ENCODE data around the gene SH2D1B.

SH2D1B gene

DNA sequence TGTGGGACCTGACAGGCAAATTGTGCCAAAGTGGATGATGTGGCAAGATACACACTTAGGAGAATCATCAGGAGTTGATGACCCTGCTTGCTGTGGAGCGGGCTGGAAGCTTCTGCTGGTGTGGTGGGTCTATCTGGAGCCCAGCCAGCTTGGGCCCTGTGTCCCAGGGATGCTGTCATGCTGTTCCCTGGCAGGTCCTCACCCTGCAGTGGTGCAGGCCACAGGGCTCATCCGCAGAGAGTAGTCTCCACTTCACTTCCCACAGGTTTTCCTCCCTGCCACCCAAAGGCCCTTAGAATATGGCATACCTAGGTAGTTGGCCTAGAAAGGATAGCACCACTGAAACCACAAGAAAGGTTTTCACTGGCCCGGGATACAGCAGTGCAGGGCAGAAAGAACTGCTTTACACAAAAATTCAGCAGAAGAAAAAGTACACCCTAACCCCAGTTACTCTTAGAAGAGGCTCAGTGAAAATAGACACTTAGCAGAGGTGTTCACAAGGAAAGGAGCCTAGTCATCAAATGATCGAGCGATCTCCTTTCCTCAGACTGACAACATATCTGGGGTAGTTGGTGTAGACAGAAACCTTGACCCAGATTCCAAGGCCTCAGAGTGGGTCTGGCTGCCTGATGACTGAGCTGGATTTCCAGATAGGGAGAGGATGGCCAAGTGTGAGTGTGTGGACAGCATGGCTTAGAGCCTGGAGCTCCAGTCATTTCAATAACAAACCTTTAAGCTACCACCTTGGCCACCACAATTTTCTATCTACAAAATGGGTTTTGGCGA is 31.7 kb downstream of the SH2D1B start:
- DNase-seq, result no peak

DNA sequence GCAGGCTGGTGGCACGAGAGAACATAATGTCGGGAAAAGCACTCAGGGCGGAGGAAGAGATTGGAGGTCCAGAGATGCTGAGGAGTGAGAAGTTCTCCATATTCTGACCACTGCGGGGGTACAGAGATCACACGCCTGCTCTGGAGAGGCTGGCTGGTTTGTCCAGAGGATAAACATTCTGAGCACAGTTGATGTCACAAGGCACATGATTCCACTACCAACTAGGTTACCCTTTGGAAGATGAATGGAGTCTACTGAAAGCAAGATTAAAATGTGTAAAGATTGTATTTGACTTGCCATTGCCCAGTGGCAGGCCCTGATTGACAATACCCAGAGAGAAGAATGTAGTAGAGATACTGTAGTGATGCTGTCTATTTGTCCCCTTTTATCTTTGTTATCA is 35.2 kb downstream of the SH2D1B start, which contains the start of gene SPATA46:
TSS of gene SPATA46 (minus strand) at position 164 of the 400 bp plus-strand sequence. CDS start at position 100, 64 bp downstream.
- DNase-seq, result no peak

DNA sequence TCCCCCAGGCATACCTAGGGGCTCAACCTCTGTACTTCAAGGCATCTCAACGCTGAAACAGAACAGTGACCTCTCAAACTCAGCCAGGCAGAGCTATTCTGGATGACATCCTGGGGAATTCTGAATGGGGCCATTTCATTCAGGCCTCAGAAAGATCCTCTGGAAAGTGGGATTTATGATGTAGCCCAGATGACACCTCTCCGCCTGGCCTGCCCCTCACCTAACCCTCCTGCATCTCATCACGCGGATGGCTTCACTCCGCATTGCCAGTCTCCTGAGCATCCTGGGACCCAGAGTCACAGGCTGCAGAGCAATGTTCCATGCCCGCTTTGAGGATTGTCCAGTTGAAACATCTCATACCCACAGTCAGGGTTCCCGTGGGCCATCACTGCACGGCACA is 36.5 kb downstream of the SH2D1B start:
- no peak for DNase-seq

DNA sequence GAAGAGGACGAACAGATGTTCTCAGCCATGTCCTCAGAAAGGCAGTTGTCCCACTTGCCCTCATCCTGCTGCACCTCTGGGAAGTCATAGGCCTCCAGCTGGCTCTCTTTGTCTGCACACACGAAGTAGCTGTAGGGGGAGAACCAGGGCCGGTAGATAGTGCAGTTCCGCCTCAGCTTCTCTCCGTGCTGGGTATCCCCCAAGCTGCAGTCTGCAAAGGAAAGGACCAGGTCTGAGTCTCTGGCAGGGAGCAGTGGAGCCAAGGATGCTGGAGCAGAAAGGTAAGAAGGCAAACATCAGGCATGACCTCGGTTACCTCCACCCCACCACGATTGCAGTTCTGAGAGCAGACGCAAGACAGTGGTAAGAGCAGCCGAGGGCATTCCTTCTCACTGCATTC is 37.5 kb downstream of the SH2D1B start:
- no peak for DNase-seq

DNA sequence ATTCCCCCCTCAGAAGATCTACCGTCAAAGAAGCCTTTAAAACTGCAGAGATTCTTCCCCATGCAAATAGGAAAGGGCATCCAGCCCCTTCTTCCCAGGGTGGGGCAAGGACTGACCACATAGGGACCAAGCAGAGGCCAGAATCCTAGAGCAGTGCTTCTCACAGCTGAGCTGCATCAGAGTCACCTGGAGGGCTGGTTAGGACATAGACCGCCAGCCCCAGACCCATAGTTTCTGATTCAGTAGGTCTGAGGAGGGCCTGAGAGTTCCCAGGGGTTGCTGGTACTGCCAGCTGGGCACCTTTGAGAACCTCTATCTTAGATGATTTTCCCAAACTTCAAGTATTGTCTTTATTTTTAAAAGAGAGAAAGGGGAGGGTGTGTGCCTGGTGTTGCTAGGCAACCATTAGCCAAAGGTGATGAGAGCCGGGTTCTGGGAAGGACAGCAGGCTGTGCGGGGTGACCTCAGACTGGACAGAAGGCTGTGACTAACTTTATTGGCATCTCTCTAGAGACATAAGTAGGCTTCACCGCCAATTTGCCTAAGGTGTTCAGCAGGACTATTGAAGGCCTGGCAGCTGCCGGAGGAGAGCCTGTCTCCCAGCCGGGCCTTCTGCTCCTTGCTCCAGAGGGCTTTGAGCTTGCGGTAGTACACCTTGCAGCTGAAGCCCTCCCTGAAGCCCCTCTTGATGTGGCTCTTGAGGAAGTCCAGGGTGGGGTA is 38.2 kb downstream of the SH2D1B start:
- DNase-seq, result no peak

DNA sequence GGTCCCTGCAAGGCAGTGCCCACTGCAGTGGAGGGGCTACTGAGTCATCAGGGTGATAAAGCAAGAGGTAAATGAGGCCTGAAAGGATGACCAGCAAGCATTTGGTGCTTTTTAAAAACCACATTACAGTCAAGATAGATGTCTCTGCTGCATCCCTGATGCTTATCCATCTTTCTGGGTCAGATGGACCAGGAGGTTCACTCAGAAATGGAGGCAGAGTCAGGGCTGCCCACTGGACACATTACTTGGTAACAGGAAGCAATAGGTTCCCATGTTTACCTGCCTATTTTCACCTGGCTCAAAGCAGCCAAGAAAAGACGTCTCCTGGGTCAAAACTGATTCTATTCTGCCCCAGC is 38.9 kb downstream of the SH2D1B start:
- DNase-seq, result no peak

DNA sequence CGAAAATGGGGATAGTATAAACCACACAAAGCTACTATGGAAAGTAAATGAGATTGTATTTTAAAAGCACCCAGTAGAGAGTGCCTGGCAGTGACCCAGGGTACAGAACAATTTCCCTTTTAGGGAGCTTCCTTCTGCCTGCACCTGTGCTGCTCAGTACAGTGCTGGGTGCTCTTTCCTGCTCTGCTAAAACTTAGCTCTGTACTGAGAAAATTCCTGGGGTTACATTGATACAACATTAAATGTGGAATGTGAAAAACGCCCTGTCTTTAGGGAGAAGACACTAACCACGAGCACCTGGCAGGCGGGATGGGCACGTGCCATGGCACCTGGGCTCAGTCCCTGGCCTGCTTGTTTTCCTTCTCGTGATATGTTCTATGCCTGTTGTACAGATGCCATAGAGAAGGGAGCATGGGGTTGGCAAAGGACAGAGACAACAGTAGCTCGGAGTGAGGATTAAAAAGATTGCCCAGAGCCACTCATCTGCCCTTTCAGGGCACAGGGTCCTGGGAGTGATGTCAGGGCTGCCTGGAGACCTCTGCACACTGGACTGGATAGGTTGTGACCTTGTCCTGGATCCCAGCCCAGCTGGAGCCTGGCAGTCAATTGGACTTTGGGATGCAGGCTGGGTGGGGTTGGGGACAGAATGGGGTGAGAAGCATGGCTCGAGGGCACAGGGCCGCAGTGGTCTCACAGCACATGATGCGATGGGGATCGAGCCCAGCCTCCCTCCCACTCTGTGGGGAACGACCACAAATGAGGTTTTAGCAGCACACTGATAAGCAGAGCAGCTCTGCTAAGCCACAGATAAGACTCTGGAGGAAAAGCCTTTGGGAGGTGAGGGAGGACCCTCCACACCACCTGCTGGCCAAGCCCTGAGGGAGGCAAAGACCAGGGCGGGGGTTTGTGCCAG is 39.5 kb downstream of the SH2D1B start:
- no peak for DNase-seq

DNA sequence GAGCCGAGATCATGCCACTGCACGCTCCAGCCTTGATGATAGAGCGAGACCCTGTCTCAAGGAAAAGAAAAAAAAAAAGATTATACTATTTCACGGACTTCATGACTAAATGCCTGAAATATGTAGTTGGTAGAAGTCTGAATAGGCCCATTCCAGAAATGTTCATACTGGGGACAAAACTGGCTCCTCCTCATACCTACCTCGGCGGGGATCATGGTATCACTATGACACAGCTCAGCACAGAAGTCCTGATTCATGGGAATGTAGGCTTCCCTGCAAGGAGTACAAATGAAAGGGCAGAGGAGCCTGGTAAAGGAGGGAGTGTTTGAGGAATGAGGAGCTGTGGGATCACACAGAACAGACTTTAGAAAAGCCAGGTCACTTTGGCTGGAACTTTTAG is 40.3 kb downstream of the SH2D1B start:
- DNase-seq, result no peak

DNA sequence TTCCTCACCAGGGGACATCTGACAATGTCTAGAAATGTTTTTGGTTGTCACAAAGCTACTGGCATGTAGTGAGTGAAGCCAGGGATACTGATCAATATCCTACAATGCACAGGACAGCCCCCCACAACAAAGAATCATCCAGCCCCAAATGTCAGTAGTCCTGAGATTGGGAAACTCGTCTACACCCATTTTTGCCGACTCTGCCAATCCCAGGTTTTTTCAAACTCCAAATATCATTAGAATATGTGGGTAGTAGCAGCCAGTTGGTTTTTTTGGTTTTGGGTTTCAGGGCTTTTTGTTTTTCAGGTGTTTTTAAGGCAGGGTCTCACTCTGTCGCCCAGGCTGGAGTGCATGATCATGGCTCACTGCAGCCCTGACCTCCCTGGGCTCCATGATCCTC is 41.2 kb downstream of the SH2D1B start:
- no peak for DNase-seq

DNA sequence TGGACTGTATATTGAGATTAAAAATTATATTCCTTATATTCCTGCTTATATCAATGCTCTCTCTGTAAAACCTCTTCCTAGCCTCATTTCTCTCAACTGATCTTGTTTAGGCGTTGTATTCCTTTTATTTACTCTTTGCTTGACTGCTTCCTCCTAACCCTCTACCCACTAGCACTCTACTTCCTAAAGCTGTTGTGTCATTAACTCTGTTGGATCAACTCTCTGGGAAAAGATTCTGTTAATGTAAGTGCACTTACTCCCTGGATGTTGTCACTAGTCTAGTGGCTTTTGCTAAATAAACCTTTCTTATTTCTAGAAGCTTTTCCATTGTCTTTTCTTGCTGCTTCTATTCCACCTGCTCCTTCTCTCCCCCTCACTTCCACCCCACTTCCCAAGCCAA is 41.8 kb downstream of the SH2D1B start:
- DNase-seq, result no peak

DNA sequence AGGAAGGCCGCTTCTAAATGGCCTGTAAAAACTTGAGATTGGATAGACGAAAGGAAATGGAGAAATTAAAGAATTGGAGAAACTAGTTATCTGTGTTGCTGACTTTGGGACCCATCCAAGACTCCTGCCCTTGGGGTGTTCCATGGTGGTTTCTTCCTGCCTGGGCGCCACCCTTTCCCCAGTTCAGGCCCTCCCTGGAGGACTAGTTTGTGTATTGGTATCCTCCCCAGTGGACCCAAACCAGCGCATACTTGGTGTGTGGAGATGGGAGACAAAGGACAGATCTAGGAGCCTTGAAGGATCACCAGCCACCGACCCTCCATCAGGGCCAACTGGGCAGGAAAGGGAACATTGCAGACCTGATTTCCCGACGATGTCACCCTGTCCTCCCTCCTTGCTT is 42.4 kb downstream of the SH2D1B start:
- DNase-seq, result no peak

DNA sequence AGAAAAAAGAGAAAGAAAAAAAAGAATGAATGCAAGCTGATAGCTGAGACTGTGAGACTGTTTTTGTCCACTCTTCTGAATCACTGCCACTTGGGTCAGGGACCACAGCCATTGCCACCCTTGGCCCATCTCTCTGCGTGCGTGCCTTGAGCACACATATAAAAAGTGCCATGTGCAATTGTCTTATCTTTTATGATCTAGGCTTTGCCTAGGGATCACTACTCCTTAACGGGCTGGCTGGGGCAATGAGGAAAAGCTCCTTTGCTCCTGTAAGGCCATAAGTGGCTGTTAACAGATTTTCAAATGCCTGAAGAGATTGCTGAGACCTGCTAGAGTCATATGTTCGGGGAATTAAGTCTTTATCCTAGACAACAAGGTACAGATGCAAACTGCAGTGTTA is 43.5 kb downstream of the SH2D1B start:
- DNase-seq, result no peak

DNA sequence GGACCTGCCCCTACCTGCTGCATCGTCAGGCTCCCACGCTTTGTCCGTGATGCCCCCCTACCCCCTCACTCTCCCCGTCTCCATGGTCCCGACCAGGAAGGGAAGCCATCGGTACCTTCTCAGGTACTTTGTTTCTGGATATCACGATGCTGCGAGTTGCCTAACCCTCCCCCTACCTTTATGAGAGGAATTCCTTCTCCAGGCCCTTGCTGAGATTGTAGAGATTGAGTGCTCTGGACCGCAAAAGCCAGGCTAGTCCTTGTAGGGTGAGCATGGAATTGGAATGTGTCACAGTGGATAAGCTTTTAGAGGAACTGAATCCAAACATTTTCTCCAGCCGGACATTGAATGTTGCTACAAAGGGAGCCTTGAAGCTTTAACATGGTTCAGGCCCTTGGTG is 44.2 kb downstream of the SH2D1B start:
- no peak for DNase-seq

DNA sequence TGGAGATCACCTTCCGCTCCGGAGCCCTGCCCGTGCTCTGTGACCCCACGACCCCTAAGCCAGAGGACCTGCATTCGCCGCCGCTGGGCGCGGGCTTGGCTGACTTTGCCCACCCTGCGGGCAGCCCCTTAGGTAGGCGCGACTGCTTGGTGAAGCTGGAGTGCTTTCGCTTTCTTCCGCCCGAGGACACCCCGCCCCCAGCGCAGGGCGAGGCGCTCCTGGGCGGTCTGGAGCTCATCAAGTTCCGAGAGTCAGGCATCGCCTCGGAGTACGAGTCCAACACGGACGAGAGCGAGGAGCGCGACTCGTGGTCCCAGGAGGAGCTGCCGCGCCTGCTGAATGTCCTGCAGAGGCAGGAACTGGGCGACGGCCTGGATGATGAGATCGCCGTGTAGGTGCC is 44.9 kb downstream of the SH2D1B start:
- no peak for DNase-seq

DNA sequence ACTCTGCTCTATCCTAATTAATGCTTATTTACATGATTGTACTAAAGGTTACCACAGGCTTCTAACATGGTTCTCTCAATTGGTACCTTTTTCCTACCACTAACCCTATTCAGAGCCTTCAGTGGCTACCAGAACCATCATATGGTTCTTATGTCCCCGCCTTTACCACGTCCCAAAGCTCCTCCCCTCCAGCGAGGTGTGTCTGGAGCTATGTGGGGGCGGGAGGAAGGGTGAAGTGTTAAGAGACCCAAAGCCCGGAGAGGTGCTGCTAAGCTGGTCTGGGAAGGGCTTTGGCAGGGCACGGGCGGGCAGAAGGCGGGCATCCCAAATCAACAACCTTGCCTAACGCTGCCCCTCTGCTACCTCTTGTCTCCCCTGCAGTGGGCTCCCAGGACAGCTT is 45.3 kb downstream of the SH2D1B start:
- DNase-seq, result no peak

DNA sequence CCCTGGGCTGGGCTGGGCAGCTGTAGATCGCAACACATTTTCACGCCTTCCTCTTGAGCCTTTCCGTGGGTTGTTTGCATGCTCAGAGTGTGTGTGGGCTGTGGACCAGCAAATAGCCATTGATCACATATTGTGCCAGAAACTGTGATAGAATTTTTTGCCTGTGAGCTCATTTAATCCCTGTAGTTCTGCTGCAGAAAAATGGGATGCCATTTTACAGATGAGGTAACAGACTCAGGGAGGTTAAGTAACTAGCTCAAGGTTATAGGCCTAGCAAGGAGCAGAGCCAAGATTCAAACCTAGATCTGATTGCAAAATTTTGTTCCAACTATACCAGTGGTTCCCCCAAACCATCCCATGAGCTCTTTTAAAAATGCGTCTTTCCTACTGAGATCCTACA is 45.8 kb downstream of the SH2D1B start:
- DNase-seq, result no peak

DNA sequence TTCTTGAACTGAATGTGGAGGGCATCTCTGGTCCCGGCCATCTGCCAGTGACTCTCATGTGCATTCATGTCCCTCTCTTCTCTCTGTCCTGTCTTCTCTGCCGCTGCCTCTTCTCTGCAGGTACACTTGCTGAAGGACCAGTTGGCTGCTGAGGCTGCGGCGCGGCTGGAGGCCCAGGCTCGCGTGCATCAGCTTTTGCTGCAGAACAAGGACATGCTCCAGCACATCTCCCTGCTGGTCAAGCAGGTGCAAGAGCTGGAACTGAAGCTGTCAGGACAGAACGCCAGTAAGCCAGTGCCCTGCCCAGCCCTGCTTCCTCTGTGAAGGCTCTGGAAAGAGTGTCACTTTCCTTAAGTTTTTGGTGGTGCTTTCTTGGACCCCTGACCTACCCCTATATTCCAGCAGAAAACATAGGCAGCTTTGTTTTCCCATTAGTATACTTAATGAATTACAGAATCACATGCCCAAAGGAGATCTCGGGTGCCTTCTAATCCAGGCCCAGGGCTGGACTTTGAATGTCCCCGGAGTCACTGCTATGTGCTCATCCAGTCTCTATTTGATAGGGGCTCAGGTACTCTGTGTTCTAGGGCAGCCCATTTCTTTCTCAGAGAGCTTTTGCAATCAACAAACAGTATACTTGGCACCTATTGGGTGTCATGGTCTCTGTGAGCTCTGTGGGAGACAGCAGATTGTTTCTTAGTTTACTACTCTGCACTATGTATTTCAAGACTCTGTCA is 46.5 kb downstream of the SH2D1B start:
- DNase-seq, result no peak

DNA sequence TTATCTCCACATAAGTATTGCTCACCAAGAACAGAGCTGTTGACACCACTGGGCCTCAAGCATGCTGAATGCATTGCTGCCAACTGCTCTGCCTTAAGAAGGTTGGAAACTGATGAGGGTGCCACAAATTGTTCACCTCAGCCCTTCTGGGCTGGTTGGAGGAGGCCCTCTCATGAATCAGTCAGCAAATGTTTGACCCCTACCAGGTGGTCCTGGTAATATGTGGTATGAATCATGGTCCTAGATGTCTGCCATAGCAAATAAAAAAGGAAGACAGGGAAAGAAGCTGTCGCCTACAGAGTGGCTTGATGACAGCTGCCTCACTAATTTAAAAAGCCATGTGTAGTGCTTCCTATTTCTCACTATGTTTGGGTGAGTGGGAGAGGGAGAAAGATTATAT is 47.4 kb downstream of the SH2D1B start:
- no peak for DNase-seq

DNA sequence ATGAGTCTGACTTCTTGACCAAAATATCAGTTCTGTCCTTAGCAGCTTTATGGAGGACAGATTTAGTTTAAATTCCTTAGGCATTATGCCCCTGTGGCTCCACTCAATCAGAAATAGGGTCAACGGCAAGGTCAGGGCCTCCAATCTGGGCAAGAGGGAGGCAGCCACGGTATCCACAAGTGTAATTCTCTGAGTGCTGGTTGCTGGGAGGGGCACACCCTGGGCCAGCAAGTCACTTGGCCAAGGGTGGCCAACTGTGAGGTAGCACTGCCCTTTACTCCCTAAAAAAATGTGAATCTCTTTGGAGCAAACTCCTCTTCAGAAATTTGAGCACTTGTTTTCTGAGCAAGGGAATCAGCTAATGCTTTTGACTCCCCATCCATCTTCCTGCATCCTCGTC is 48.1 kb downstream of the SH2D1B start:
- no peak for DNase-seq

DNA sequence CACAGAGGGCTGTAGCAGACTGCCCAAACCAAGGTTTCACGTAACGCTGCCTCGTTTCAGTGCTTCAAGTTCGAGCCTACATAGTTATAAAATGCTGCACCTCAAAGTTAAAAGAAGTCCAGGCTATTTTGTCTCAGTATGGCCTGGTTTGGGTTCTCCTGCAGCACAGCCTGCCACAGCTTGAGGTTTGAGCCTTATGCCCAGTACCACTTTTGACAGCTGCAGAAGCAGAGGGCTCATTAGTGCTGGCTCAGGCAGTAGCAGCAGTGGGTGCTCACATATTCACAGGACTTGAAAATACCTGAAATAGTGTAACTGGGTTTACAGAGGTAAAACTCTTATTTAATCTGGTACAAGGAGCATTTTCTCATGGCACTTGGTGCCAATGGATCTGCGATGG is 50.6 kb downstream of the SH2D1B start:
- DNase-seq, result no peak

DNA sequence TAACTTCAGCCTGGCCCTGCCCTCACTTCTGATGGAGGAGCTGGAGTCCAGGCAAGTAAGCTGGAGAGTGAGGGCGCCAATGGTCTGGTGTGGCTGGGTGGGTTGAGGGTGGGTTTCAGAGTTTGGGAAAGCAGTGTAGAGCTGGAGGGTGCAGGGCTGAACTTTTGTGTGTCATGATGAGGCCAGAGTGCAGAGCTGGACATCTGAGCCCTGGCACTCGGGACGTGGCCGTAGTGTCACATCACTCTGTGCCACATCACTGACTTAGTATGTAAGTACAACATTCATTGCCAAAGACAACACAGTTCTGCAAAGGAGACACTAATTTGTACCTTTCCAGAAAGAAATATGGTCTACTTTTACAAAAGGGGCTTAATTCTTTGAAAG is 51.1 kb downstream of the SH2D1B start:
- DNase-seq, result no peak

DNA sequence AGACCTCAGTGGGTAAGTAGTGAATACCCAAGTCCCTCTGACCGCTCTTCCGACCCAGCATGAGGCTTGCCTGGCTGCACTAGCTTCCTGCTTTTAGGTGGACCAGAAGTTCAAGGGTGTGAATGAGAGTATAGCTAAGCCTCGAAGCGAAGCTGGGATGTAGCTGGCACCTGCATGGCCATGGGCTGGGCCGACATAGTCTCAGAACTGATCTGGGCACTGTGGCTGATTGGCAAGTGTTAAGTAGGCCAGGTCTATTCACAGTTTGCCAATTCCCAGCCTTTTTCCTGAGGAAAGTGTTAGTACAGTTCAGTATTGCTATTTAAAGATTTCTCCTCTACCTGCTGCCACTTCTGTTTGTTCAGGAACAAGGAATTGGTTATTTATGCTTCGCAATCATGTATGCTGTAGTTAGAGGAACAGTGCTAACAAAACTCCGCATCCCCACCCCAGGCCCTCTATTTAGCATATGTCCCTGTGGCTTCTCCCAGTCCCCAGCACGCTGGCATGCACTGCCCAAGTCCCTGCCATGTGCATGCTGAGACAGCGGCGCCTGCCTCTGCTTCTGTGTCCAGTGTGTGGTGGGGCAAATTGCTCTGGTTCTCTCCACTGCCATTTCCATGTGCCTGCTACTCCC is 51.6 kb downstream of the SH2D1B start:
- DNase-seq, result no peak

Measured in NCI-H146 (cell line).